Cardiac fibroblast (primary cell): ENCODE measurements around the gene PKIB.
"Not testable (repeated sequence)": the region's sequence is repeated elsewhere in the genome, so short reads cannot be mapped to it uniquely, and the experiment has no call there.

ENCODE experiments used
- DNase-seq, 2 donors: peaks; one replicate each; pipeline versions ENCODE4 v3.0.0 to v3.0.0-alpha.2; 2010; ENCODE audit warnings: low read depth in 2 of 2
- H3K4me3 ChIP-seq, 2 donors: replicated peaks in 1 of 2; 1 replicate in 1 of 2; 2 replicates in 1 of 2; pipeline ENCODE4 v1.5.1; 2011; ENCODE audit warnings: low read depth in 2 of 2, low read length in 2 of 2, mild to moderate bottlenecking in 2 of 2, moderate library complexity in 1 of 2
- CTCF ChIP-seq: IDR thresholded peaks from one replicate; pipeline ENCODE4 v1.5.1; 2011; ENCODE audit warnings: low read depth, mild to moderate bottlenecking, low read length, inconsistent platforms

The PKIB gene

DNA sequence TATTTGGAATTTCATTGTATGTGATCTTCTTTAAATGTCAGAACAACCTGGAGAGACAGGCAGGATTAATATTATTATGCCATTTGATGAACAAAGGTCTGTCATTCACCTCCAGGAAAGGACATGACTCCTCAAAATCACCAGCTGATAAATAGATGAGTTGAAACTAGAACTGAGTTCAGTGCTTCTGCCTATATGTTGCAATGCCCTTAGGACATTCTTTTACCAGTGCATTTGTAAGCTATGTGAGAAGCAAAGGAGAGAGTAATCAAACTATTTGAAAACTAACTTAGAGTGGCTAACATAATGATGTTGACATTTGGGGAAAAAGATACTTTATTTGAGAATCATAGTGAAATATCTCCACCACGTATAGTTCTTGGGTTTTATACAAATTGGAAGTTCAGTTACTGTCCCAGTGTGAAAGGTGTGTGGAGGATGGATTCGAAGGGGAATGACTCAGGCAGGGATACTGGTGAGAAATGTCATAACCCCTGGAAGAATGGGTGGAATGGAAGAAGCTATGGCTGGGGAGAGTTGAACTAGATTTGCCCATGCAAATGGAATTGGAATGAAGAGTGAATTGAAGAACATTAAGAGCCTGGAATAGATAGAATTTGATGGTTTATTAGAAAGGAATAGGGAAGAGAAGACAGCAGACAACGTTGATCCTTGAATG lies 21.5 kb downstream of the PKIB start:
- no peak for TF ChIP-seq CTCF
- H3K4me3 ChIP-seq: no peak overlapping the region
- no peak for DNase-seq

DNA sequence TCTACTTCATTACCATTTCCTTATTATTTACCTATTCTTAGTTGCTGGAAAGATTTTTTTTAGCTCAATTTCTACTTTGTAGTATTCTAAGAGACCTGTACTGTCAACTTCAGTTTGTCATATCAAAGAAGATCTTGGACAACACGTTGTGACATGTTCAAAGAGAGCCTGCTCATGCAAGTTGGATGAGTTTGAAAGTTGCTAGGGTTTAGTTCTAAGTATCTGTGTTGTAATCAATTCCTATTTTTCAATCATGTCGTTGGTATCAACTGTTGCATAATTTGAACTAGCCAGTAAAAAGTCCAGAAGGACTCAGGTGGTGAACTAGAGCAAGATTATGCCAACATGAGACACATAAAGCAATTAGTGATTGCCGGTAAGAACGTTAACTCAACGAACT lies 30.2 kb downstream of the PKIB start:
- TF ChIP-seq CTCF: no peak
- no peak overlapping the region for H3K4me3 ChIP-seq
- DNase-seq: no peak

GRCh38 chr6:122641819-122642218 lies 31.6 kb downstream of the PKIB start:
- no peak for DNase-seq
- TF ChIP-seq CTCF: no peak

DNA sequence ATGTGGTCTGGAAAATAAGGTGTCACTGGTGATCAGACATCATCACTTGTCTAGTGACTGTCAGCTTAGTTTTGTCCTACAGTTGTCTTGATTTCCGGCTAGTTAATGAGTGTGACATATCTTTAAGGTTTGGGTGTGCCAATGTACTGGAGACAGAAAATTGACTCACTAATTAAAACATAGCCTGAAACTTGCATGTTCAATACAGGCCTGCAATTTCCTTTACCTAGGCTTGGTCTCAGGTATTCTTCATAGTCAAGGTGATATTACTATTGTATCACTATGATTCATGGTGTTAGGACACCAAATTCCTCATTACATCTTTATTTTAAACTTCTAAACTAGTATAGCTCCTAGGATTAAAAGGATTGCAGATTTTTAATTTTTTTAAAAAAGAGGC lies 32.4 kb downstream of the PKIB start:
- not testable (repeated sequence) for H3K4me3 ChIP-seq, DNase-seq

More at GRCh38 chr6:122641819-122642218, 31.6 kb downstream of the PKIB start:
- H3K4me3 ChIP-seq: no peak overlapping the region

DNA sequence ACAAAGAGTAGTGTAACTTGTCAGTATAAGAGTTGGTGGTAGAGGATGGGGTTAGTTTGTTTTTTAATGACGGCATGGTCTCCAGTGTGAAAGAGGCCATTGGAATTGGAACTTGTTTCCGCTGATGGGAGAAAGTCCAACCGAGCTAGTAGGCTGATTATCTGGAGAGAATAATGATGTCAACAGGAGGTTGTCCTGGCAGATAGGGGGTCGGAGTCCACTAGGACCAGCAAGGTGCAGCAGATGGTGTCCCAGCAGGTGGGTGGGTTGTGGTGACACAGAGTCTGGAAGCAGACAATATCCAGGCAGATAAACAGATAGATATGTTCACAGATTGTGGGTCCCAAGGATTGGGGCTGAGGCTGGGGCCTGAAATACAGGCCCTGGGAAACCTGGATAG lies 35.1 kb downstream of the PKIB start:
- no peak for TF ChIP-seq CTCF
- H3K4me3 ChIP-seq: no peak overlapping the region
- no peak for DNase-seq

DNA sequence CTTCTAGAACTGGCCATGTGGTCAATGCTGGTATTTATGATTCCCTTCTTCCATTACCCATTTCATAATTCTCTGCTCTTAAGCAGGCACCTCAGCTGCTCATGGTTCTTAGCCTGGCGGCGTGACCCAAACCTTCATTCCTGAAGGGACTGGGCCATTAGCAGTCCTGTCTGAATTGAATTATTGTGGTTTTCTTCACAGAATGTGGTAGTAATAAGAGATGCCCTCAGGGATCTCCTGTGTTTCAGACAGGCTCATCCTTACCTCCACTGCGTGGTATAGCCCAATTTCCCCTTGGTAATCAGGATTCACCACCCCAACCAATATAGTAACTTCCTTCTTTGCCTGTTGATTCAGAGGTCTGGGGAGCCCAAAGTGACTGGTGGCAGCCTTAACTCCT lies 37.6 kb downstream of the PKIB start:
- no peak for DNase-seq
- H3K4me3 ChIP-seq: no peak overlapping the region
- TF ChIP-seq CTCF: no peak

DNA sequence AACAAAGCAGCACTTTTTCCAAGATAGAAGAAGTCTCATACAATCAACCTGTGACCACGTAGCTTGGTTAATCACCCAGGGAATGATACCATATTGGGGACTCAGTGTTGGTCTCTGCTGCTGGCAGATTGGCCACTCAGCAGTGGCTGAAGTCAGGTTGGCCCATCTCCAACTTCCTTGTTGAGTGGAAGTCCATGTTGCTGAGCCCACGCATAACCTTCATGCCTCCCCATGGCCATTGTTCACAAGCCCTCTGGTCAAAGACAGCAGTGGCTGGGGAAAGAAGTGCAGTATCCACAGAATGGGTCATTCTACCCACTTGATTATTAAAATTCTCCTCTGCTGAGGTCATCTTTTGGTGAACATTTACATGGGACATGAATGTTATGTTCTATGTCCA lies 38.5 kb downstream of the PKIB start:
- no peak for TF ChIP-seq CTCF
- no peak for DNase-seq
- H3K4me3 ChIP-seq: no peak overlapping the region
